HG03520 (cell line): ENCODE measurements around the gene SCN11A.
"Not testable (repeated sequence)": the region's sequence is repeated elsewhere in the genome, so short reads cannot be mapped to it uniquely, and the experiment has no call there.

Experiments
- ATAC-seq: cut with Tn5 transposase; IDR thresholded peaks from one replicate; pipeline ENCODE4 v1.9.1; 2021; ENCODE audit warnings: mild to moderate bottlenecking, moderate library complexity; ENCODE audit not compliant: unreplicated experiment

SCN11A gene

GRCh38 chr3:39067286-39067685, 15.5 kb upstream of the SCN11A start:
- ATAC-seq = no peak

- ATAC-seq = peak; percentile 95
Observed at GRCh38 chr3:39065197-39065596, 13.5 kb upstream of the SCN11A start.

GRCh38 chr3:39064646-39065045, 12.9 kb upstream of the SCN11A start:
- ATAC-seq = no peak

DNA sequence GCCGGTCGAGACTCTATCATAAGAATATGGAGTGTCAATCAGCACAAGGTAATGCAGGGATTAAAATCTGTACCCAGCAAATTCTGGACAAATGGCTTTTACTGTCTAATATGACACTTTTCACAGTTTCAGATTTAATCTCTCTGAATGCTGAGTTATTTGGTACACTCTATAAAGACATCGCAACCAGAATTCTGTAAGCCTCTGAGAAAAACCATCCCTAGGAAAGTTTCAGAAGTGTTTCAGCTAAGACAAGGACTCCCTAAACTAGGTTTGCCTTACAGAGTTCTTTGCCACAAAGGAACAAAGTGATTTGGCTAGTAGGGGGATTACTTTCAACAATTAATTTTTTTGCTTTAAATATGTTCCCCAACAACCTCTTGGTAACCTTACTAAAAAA, 11.4 kb upstream of the SCN11A start:
- ATAC-seq = no peak

DNA sequence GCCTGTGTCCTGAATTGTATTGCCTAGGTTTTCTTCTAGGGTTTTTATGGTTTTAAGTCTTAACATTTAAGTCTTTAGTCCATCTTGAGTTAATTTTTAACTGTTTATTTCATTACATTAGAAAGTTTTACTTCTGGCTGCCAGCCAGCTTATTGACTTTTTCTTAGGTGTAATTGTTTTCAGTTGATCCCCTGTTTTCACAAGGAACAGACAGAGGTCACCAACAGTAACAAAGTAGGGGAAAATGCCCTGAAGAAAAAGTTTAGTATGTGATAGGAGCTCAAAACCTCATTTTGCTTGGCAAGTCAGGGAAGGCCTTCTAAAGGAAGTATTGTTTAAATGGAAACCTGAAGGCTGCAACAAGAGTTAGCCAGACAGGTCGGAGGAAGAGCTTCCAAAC, 10.4 kb upstream of the SCN11A start:
- no peak for ATAC-seq

GRCh38 chr3:39061228-39061627, 9.5 kb upstream of the SCN11A start:
- ATAC-seq = not testable (repeated sequence)

- no peak for ATAC-seq
Observed at GRCh38 chr3:39056151-39056550, 4.4 kb upstream of the SCN11A start.

DNA sequence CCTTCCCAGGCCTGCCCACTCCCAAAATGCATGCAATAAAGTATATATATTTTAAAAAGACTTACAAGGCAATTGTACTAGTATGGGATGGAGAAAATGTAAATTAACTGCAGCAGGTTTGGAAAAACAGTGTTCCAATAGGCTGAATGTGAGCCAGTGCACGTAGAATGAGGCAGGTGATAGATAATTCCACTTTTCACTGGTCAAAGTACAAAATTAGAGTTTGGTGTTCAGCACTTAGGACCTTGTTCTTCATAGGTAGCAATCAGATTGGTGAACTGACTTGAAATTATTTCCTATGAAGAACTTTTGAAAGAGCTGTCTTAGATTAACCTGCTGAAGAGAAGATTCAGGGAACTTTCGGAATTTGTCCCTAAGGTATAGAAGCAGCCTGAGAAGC, 2.0 kb upstream of the SCN11A start:
- no peak for ATAC-seq

GRCh38 chr3:39052583-39052982, 839 bp upstream of the SCN11A start:
- ATAC-seq = no peak

- ATAC-seq = no peak
Observed at GRCh38 chr3:39050029-39050428, 1.7 kb downstream of the SCN11A start.

GRCh38 chr3:39038165-39038564, 13.6 kb downstream of the SCN11A start:
- ATAC-seq = no peak

GRCh38 chr3:39029556-39029955, 22.2 kb downstream of the SCN11A start:
- no peak for ATAC-seq

DNA sequence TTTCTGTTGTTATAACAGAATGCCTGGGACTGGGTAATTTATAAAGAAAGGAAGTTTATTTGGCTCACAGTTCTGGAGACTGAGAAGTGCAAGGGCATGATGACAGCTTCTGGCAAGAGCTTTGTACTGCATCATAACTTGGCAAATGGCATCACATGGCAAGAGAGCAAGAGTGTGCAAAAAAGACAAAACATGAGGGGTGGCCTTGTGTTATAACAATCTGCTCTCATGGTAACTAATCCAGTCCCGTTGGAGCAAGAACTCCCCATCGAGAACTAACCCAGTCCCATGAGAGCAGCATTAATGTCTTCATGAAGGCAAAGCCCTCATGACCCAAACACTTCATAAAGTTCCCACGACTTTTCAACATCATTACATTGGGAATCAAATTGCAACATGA, 23.2 kb downstream of the SCN11A start:
- ATAC-seq = no peak

GRCh38 chr3:39025222-39025970, 26.3 kb downstream of the SCN11A start:
- ATAC-seq = no peak

DNA sequence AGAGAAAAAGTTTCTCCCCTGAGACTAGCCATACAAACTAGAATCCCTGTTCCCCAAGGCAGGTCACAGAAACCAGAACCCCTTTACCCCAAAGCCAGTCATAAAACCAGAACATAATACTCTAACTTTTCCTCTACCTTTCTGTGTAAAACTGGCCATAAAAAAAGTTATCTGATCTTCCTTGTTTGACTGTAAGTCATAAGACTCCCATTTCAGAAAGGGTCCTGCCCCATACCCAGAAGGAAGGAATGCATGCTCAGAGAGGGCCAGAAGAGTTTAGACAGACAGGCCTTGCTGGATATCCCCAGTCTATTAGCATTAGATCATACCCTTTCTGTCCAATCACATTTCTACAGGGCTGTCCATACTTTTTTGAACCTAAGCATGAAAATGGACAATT, 27.2 kb downstream of the SCN11A start:
- ATAC-seq = no peak

DNA sequence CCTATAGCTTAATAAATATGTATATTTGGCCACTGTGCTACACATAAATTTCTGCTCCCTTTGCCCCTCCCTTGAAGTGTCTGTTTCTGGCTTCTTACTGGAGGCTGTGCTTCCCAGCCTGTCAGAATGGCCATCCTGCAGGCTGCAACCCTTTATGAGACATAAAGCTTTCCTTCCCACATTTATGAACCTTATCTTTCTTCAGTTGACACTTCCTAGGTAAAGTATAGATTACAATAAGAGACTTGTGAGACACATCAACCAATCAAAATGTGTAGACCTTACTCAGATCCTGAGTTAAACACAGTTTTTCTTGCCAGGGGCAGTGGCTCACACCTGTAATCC, 29.5 kb downstream of the SCN11A start:
- ATAC-seq = no peak

DNA sequence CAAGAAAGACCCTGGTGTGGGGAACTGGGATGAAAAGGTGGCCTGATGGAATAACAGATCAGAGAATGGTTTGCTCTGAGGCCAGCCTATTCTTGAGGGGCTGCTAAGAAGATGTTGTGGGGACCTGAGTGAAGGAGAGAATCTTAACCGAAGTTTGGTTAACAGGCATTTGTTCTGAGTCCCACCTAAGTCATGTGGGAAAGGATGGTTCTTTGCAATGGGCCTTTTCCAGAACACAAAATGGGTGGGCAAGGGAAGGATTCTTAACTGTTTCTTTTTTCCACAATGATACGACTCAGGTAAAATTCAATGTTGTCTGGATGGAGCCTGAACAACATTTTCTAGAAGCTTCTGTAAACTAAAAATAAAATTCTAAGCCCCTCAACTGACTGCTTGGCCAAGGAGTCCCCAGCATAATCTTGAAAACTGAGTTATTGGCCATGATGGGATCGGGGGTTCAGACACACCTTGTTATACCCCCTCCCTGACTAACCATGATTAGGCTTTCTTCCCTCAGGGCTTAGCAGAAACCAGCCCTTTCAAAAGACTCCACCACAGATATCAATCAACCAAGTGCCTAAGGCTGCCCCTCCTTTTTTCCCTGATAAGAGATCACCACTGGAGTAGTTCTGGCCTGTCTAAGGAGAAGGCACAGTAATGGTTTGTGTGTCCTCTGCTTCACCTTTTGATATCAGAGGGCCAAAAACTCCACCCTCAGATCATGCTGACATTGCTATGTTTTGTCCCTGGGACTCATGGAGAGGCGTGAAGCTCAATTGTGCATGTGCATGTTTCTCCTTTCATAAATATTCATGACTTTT, 30.1 kb downstream of the SCN11A start:
- no peak for ATAC-seq

- no peak for ATAC-seq
Observed at GRCh38 chr3:39021029-39021428, 30.7 kb downstream of the SCN11A start.

- ATAC-seq = no peak
Observed at GRCh38 chr3:39019299-39019698, 32.4 kb downstream of the SCN11A start.

- no peak for ATAC-seq
Observed at GRCh38 chr3:39015418-39015817, 36.3 kb downstream of the SCN11A start.

- no peak for ATAC-seq
Observed at GRCh38 chr3:39013921-39014509, 37.7 kb downstream of the SCN11A start.

DNA sequence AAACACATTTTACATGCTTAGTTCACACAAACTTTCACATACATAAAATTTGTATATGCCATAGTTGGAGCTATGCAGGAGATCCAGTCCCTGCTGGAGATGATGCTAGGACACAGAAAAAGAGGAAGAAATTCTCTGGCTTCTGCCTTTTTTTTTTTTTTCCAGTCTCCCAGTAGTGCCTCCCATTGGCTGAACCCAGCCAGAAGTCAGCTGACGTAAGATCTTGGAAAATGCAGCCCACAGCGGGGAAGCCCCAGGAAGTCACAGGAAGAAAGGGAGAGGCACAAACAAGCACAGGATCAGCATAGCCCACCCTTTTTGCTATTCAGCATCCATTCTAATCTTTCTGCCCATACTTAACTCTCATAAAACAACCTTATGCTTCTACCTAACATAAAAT, 38.5 kb downstream of the SCN11A start:
- no peak for ATAC-seq
